ENCODE measurements around the gene SLC35E1.

GRCh38 chr19:16544473-16545231 lies 27.6 kb downstream of the SLC35E1 start:
- TF ChIP-seq CTCF (IDR thresholded peaks at IDR 0.05; ENCODE audit: insufficient read depth, low read length, poor library complexity, severe bottlenecking) (no peak), EZH2phosphoT487 (conservative IDR thresholded peaks at IDR 0.05; ENCODE audit: low read length) (no peak)

Data from SU-DHL-6 (cell line).